Osteoblast (primary cell): ENCODE results near the gene MRPL4. TPM values are rescaled to one million over a fixed set of nuclear protein-coding genes. Genes with fewer than 3 reads are reported as not detected.

Source experiments
- DNase-seq: peaks from one replicate; pipeline ENCODE4 v3.0.0; 2011; ENCODE audit warnings: low spot score, mixed read lengths; ENCODE audit not compliant: insufficient read length; ENCODE audit errors: missing footprints
- H2AFZ ChIP-seq: 2 replicates; pipeline ENCODE4 v1.6.0; 2011; ENCODE audit warnings: mild to moderate bottlenecking, low read length
- H3K27ac ChIP-seq: 2 replicates; pipeline ENCODE4 v1.5.1; 2011; ENCODE audit warnings: mild to moderate bottlenecking, low read depth, low read length, moderate library complexity
- H3K27me3 ChIP-seq: 2 replicates; pipeline ENCODE4 v1.6.0; 2012; ENCODE audit warnings: mild to moderate bottlenecking, control low read depth, inconsistent platforms, low read length, moderate library complexity; ENCODE audit not compliant: insufficient read depth
- H3K36me3 ChIP-seq: 2 replicates; pipeline ENCODE4 v1.5.1; 2011; ENCODE audit warnings: mild to moderate bottlenecking, low read length, control low read depth, moderate library complexity; ENCODE audit not compliant: insufficient read depth
- H3K4me1 ChIP-seq: 2 replicates; pipeline ENCODE4 v1.5.1; 2011; ENCODE audit warnings: mild to moderate bottlenecking, low read length, control low read depth, moderate library complexity; ENCODE audit not compliant: insufficient read depth
- H3K4me2 ChIP-seq: 2 replicates; pipeline ENCODE4 v1.6.0; 2011; ENCODE audit warnings: mild to moderate bottlenecking, low read length; ENCODE audit not compliant: insufficient read depth
- H3K4me3 ChIP-seq: fragments of 200-600 bp; sonication (generic); 3 replicates; pipeline ENCODE4 v1.5.1; 2012; ENCODE audit warnings: mild to moderate bottlenecking, low read length, inconsistent platforms; ENCODE audit not compliant: insufficient read depth
- H3K79me2 ChIP-seq: 2 replicates; pipeline ENCODE4 v1.6.0; 2012; ENCODE audit warnings: mild to moderate bottlenecking, low read length, control low read depth, inconsistent platforms; ENCODE audit not compliant: insufficient read depth
- H3K9me3 ChIP-seq: 2 replicates; pipeline ENCODE4 v1.5.1; 2011; ENCODE audit warnings: low read depth, low read length, control low read depth
- H4K20me1 ChIP-seq: 2 replicates; pipeline ENCODE4 v1.6.0; 2012; ENCODE audit warnings: mild to moderate bottlenecking, low read length, control low read depth; ENCODE audit not compliant: insufficient read depth
- CTCF ChIP-seq: IDR thresholded peaks from 2 replicates; pipeline ENCODE4 v1.5.1; 2011; ENCODE audit warnings: mild to moderate bottlenecking, low read depth, low read length, moderate library complexity; ENCODE audit errors: extremely low read depth
- total RNA-seq: library from RNA; depleted of rRNA; stranded (reverse); fragments of >200 nt; gene quantifications from 2 replicates; pipeline ENCODE4 v1.2.3, GENCODE V29; 2012

The MRPL4 gene
- total RNA-seq, 1 donor, result 37.3 TPM

GRCh38 chr19:10243606-10244005 is 8.4 kb upstream of the MRPL4 start:
- Histone ChIP-seq H3K79me2 (no peaks in the 10 kb centered on the region), H3K27me3 (no peaks in the 10 kb centered on the region), H2AFZ (no peak overlapping the region), H3K4me2 (no peak overlapping the region), H3K27ac (no peak overlapping the region), H3K4me3 (no peak overlapping the region), H3K9me3 (no peaks in the 10 kb centered on the region), H3K4me1 (peaks cover 5% of the 10 kb centered on the region), H3K36me3 (no peaks in the 10 kb centered on the region), H4K20me1 (no peaks in the 10 kb centered on the region)
- no peak for TF ChIP-seq CTCF
- no peak for DNase-seq

DNA sequence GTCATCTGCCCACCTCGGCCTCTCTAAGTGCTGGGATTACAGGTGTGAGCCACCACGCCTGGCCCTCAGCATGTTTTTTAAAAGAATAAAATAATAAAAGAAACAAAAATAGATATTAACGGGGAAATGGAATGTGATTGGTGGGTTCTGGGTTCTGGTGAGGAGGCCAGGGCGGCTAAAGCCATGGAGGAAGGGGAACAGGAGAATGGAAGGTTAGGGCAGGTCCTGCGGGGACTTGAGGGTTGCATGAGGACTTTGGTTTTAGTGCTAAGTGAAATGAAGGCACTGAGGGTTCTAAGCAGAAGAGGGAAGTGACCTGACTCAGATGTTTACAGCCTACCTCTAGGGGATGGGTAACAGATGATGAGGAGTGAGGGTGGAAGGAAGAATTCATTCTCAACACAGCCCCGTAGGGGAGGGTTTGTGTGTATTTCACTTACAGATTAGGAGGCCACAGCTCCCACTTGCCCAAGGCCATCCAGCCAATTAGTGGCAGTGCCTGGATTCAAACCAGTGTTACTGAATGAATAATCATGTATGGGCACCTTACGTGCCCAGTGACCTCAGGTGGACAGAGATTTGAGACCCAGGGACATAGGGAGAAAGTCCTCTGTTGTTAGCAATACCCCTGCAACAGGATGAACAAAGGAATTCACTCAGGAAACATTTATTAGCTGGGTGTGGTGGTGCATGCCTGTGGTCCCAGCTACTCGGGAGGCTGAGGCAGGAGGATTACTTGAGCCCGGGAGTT is 6.7 kb upstream of the MRPL4 start:
- no peak for TF ChIP-seq CTCF
- Histone ChIP-seq H3K36me3 (no peaks in the 10 kb centered on the region), H3K79me2 (no peaks in the 10 kb centered on the region), H3K27ac (no peak overlapping the region), H2AFZ (no peak overlapping the region), H3K4me3 (no peak overlapping the region), H3K4me1 (no peaks in the 10 kb centered on the region), H3K4me2 (no peak overlapping the region), H3K27me3 (no peaks in the 10 kb centered on the region), H4K20me1 (no peaks in the 10 kb centered on the region), H3K9me3 (no peaks in the 10 kb centered on the region)
- DNase-seq, result peak; percentile 62

DNA sequence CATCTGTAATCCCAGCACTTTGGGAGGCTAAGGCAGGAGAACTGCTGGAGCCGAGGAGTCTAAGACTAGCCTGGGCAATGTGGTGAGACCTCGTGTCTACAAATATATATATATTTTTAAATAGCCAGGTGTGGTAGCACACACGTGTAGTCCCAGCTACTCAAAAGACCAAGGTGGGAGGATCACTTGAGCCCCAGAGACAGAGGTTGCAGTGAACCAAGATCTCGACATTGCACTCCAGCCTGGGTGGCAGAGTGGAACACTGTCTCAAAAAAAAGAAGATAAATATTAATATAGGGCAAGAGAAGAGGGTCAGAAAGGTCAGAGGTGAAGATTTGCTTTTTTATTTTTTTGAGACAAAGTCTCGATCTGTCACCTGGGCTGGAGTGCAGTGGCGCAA is 5.5 kb upstream of the MRPL4 start:
- H3K79me2 ChIP-seq, result no peaks in the 10 kb centered on the region
- no peaks in the 10 kb centered on the region for H3K9me3 ChIP-seq
- no peak overlapping the region for H2AFZ ChIP-seq
- DNase-seq, result no peak
- H3K36me3 ChIP-seq, result no peaks in the 10 kb centered on the region
- H3K4me1 ChIP-seq, result no peaks in the 10 kb centered on the region
- no peak for TF ChIP-seq CTCF
- no peaks in the 10 kb centered on the region for H3K27me3 ChIP-seq
- H3K4me2 ChIP-seq, result no peak overlapping the region
- H3K4me3 ChIP-seq, result no peak overlapping the region
- H4K20me1 ChIP-seq, result no peaks in the 10 kb centered on the region
- no peak overlapping the region for H3K27ac ChIP-seq

DNA sequence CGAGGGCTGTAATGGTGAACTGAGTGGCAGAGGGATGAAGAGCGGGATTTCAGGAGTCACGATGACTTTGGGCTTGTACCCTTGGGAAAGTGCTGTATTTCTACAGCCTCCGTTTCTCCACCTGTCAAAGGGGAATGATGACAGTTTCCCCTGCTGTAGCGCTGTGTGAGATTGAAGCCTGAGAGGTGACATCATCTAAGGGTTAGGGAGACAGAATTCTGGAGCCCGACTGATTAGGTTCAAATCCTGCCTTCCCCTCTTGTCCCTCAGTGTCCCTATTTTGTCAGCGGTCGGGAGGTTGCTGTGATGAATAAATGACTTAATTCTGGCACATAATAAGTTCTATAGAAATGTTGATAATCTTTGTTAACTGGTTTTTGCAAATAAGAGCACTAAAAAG is 693 bp downstream of the MRPL4 start:
- H3K27me3 ChIP-seq, result no peaks in the 10 kb centered on the region
- H3K4me1 ChIP-seq, result peaks cover 5% of the 10 kb centered on the region
- DNase-seq, result no peak
- peaks cover 25% of the 10 kb centered on the region for H3K36me3 ChIP-seq
- peak overlapping the region; percentile 91 for H2AFZ ChIP-seq
- peak overlapping the region; percentile 82 for H3K4me3 ChIP-seq
- peak overlapping the region; percentile 93 for H3K4me2 ChIP-seq
- H3K9me3 ChIP-seq, result no peaks in the 10 kb centered on the region
- no peak for TF ChIP-seq CTCF
- H3K79me2 ChIP-seq, result peaks cover 21% of the 10 kb centered on the region
- peak overlapping the region; percentile 47 for H3K27ac ChIP-seq
- H4K20me1 ChIP-seq, result no peaks in the 10 kb centered on the region
